GM21423 (cell line): ENCODE results near the gene CPEB3.
"Not testable (repeated sequence)": the region's sequence is repeated elsewhere in the genome, so short reads cannot be mapped to it uniquely, and the experiment has no call there.

ENCODE experiments used
- ATAC-seq: cut with Tn5 transposase; IDR thresholded peaks from one replicate; pipeline ENCODE4 v1.9.1; 2021; ENCODE audit warnings: mild to moderate bottlenecking, moderate library complexity; ENCODE audit not compliant: unreplicated experiment

Gene CPEB3

DNA sequence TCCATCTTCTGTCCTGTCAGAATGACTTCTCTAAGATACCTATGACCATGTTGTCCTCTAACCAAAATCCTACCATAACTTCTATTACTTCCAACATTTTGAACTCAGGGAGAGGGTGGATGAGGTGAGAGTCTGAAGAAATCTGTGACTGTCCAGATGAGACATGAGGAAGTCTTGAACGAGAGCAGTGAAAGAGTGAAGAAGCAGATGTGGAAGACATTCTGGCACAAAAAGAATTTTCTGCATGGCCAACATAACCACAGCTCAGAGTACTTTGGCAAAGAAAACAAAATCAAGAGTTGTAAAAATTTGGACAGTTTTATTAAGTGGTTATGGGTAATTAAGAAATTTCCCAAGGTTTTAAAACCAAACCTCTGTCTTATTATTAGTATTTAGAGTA, 141.6 kb downstream of the CPEB3 start:
- ATAC-seq = no peak

DNA sequence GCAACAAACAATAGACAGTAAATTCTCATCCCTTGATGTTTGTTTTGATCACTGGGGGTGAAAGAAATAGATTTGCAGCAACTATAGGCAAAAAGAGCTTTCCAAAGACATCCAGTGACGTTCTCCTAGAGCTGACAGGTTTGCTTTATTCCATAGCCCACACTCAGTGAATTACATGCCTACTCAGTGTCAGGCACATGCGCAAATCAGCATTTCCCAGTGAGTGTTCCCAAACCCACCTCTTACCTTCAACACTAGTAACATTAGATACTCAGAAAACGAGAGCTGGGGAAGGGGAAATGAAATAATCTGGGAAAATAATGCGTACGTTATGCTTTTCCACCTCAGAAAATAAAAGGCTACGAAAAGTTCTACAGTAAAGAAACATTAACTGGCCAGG, 144.1 kb downstream of the CPEB3 start:
- no peak for ATAC-seq

DNA sequence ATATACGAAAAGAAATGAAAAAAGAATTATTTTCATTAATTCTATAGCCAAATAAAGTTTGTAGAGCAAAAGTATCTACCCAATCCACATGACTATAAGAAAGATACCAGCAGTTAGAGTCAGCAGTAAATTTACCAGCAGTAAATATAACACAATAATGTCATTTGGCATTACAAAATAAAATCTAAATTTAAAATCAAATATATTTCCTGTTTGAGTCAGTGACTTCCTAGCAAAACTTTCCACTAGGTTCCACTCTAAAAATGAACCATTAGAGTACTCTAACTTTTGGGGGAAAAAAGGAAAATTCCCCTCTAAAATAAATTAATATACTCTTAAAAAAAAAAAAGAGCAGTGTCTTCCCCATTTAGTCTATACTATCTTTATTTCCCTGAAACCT, 144.8 kb downstream of the CPEB3 start:
- ATAC-seq = no peak

DNA sequence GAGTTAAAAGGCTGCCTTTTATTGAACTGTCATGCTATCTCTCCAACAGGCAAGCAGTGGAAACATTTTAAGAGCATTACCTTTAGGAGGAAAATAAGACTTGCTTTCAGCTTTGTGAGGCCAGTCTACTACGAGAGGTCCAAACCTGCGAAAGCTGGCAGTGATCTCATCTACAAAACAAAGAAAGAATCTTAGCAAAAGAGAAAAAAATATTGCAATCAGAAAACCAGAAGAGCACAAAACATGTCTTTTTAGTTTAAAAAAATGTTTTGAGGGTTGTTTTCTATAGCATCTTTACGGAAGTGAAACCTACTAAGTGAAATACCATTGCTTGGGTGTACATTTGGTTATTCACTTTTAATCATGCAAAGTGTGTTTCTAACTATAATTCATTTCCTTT, 147.9 kb downstream of the CPEB3 start:
- peak; percentile 68 for ATAC-seq

DNA sequence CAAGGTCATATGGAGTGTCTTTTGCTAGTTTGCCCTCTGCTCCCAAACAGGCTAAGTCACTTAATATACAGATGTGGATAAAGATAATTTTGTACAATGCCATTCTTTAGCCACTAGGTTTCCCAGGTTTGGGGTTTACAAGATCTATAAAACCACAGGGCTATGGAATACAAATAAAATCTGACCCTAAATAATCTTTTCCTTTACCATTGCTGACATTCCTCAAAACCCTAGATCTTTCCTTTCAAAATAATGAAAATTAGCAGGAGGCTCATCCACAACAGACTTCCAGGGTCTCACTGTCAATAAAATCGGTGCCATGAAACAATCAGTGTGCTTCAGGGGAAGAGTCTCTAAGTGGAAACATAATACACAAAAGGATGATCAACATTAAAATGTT, 148.4 kb downstream of the CPEB3 start:
- no peak for ATAC-seq

DNA sequence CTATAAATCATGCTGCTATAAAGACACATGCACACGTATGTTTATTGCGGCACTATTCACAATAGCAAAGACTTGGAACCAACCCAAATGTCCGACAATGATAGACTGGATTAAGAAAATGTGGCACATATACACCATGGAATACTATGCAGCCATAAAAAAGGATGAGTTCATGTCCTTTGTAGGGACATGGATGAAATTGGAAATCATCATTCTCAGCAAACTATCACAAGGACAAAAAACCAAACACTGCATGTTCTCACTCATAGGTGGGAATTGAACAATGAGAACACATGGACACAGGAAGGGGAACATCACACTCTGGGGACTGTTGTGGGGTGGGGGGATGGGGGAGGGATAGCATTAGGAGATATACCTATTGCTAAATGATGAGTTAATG, 149.7 kb downstream of the CPEB3 start:
- not testable (repeated sequence) for ATAC-seq

DNA sequence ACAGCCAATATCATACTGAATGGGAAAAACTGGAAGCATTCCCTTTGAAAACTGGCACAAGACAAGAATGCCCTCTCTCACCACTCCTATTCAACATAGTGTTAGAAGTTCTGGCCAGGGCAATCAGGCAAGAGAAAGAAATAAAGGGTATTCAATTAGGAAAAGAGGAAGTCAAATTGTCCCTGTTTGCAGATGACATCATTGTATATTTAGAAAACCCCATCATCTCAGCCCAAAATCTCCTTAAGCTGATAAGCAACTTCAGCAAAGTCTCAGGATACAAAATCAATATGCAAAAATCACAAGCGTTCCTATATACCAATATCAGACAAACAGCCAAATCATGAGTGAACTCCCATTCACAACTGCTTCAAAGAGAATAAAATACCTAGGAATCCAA, 156.8 kb downstream of the CPEB3 start:
- not testable (repeated sequence) for ATAC-seq

DNA sequence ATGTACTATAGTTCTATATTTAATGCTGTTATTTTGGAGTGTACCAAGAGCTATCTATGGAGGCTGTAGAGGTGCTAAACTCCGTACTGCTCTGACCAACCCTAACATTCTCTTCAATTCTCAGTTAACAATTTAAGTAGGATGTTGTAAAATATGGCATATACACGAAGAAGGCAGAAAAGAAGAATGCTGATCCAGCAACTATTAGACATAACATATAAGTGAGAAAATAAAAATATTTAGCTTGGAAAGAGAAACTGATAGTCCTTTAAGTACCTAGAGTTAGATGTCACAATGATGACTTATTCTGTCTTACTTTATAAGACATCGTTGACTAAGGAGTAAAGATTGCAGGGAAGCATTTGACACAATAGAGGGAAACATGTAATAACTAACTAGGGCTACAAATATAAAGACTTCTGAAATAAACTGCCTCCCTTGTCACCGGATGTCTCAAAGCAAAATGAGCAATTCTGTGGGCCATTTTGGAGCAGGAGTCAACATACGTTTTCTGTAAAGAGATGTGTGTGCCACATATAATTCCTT, 159.5 kb downstream of the CPEB3 start:
- no peak for ATAC-seq

DNA sequence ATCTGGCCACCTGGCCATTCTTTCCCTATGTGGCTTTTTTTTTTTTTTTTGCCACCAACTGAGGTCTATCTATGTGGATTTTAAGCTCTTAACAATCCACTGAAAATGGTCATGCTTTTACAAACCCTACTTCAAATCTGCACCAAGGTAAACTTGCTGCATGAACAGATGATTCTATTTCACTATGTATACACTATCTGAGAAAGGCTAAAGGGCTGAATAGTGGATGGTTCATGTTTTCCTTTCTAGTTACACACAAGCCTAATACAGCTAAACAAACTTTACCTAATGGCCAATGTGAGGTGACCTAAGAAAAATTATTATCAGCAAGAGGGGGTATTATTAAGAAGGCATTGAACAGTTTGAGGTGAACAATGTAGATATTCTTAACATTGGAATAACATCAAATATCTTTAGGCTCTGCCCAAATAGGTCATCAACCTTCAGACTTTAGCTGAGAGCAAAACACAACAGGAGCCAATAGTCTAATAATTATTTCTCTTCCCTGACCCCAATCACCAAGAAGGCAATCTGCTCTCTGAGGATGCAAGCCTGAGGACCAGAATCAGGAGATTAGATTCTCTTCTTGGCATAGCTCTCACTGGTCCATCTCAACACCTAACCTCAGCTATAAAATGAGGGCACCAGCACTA, 160.1 kb downstream of the CPEB3 start:
- no peak for ATAC-seq

DNA sequence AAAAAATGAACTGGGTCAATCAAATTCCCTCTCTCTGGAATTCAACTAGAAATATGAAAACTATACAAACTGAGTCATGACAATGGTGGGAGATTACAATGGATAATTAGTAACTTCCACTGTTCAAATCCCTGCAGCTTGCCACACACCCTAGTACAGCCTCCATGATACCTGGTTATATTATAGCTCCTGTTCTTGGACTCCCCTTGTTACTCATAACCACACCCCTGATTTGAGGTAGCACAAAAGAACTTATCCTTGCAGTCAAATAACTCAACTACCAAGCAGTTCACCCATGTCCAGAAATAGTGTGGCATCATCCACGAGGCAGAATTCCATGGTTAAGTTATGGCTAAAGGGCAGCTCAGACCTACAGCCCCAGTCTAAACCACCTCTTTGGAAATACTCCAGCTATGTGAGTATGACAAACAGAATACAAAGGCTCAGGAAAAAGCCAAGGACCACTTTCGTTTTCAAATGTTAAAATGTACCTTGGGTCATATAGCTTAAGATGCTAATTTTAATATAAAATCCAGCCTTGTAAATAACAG, 164.7 kb downstream of the CPEB3 start:
- no peak for ATAC-seq

DNA sequence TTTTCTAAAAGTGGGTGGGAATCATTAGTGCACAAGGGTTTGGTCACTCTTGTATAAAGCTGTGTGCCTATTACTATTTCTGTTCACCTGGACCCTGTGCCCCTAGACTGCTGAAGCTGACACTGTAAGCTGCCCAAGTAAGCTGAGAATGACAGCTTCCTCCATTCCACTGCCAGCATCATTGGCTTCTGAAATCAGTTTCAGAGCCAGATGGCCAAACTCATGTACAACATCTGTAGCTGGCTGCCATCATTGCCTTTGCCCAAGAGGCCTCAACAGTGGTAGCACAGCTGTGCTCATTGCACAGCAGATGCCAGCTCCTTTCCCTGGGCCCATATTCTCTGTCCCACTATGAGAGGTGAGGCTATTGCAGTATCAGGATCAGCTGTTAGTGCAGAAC, 165.7 kb downstream of the CPEB3 start:
- no peak for ATAC-seq

DNA sequence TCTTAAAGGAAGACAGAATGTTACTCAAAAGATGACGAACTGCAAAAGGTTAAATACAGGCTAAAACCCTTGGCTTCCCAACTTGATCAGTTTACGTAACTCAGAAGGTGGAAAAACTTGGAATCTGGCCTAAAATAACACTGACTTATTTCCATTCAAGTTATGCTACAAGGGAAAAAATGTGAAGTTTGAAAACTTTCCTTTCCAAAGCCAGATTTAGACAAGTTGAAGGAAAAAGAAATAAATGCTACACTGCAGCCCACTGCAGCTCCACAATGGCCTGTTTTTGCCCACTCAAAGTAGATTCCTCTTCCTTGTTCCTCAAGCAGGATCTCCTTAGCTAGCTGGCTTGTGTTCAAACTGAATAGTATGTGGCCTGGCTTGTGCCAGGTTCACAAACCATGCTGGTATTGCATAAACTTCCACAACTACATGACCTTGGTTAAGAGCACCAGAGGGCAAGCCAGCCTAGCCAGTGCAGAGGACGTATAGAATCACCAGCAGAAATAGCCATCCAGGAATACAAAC, 166.2 kb downstream of the CPEB3 start:
- no peak for ATAC-seq

DNA sequence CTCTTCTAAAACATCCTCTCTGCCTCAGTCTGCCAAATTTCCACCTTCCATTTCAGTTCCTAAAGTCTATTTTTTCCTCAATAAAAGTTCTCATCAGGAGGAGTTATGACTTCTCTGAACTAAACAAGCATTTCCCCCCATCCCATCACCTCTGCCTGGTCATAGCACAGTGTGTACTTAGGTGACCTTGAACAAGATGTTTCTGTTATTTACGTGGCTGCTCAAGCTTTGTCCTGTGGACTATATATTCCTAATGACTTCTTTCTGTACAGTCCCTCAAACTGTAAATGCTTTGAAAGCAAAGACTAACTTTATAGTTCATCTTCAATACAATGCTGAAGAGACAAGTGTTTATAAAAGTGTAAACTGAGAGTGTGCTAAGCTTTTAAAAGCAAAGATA, 166.9 kb downstream of the CPEB3 start:
- no peak for ATAC-seq

DNA sequence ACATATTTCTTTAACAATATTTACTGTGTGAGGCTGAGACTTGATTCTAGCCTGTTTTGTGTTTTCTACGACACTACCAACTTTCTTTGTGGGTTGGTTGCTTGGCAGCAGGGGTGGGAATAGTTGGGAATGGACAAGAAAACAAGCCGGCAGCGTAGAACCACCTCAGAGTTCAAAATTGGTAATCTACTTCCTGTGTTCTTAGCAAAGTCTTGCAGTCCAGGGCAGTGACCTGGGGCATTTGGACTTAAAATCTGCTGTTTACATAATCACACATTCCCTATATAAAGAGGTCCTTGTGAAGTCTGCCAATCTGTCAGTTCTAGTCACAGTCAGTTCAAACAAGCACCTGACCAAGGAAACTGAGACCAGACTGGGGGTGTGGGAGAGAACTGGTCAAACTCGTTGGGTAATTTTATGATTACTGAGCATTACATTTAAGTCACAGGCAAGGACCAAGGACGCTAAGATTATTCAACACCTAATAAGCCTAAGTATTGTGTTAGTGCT, 167.9 kb downstream of the CPEB3 start:
- no peak for ATAC-seq

DNA sequence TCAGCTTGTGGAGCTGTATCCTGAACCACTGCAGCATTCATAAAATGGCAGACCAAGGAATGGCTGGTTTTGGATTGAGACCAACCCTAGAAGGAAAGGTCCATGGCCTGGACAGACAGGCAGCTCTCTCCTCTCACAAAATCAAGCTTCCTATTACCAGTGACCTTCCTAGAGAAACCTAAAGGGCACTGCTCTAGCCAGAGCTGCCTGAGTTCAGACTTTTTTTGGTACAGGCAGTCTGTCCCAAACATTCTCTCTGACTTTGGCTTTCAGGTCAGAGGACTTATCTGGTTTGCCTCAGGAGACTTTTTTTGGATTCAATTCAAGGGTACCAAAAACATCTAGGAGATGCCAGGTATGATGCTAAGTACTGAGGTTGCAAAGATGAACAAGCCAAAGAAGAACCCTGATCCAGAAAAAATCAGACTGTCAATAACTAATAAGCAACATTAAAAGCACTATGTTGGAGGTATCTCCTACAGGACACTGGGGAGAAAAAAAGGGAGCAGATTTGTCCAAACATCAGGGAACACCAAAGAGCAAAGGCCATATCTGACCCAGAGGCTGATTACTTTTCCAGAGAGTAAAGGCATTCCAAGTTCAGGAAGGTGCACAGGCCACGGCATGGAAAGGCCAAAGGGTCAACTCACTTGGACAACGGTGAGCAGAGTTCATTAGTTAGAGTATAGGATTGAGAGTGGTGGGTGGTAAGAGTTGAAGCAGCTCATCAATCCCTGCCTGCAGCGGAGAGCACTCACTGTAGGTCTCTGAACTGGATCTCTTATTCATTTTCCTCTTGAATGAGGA, 169.0 kb downstream of the CPEB3 start:
- ATAC-seq = no peak

DNA sequence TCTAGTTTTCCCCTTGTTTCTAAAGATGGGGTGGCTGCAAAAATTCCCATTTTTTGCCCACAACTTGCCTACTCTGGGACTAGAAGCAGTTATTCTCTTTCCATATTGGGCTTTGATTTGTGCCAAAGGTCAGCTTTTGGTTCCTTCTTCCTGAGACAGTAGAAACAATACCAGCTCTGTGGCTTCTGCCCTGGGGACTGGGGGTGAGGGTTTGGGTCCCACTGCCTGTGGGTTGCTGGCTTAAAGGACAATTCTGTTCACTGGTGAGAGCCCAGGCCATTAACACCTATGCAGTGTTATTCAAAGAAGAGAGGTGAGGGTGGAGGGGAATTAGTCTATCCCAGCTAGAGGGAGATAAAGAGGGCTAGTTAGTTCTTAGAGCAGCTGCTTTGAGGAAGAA, 171.5 kb downstream of the CPEB3 start:
- no peak for ATAC-seq

DNA sequence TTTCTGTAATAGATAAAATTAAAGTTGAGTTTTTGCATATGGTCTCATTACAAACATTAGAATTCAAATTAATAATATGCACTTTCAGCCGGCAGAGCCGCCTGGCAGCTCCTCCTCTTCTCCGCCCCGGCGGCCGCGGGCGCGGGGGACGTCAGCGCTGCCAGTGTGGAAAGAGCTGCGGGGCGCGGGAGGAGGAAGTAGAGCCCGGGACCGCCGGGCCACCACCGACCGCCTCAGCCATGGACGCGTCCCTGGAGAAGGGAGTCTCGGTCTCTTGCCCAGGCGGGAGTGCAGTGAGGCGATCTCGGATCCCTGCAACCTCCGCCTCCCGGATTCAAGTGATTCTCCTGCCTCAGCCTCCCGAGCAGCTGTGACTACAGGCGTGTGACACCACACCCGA, 176.0 kb downstream of the CPEB3 start:
- ATAC-seq = not testable (repeated sequence)

DNA sequence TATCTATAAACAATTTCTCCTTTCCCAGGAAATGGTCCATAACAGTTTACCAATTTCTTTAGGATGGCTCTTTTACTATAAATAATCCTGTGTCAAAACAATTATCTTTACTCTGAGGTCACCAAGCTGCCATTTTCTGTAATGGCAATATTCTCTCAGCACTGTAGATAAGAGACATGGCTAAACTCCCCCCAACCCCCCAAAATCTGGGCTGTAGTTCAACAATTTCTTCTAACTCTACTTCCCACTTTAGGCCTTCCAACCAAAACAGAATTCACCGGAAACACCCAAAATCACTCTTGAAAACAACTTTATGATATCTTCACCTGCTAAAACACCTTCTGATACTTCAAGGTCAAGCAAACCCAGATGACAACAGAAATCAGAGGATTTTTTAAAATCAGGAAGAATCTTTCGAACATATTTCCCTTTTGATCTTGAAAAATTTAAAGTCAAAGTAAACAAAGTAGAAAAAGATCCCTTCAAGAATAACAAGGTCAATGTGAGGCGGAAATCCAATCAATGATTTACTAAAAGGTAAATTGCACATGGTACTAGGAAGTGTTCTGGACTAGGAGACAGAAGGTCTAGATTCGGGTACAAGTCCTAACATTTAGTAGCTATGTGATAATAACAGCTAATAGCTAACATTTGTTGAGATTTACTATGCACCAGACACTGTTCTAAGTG, 176.8 kb downstream of the CPEB3 start:
- ATAC-seq = no peak

DNA sequence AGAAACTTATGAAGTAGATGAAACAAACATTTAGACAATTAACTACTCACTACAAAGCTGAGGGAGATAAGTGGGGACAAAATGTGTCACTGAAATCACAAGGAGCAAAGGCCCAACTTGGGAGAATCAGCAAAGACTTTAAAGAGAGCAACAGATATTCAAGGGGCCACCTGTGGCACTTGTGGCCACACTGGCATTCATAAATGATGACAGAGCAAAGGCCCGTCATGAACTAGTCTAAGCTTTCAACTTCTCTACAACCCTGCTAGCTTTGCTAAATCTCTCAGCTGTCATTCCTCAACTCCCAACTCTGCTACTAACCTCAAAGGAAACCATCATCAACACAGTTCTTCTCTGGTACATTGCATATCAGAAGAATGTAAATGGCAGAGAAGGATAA, 178.4 kb downstream of the CPEB3 start:
- ATAC-seq = no peak

DNA sequence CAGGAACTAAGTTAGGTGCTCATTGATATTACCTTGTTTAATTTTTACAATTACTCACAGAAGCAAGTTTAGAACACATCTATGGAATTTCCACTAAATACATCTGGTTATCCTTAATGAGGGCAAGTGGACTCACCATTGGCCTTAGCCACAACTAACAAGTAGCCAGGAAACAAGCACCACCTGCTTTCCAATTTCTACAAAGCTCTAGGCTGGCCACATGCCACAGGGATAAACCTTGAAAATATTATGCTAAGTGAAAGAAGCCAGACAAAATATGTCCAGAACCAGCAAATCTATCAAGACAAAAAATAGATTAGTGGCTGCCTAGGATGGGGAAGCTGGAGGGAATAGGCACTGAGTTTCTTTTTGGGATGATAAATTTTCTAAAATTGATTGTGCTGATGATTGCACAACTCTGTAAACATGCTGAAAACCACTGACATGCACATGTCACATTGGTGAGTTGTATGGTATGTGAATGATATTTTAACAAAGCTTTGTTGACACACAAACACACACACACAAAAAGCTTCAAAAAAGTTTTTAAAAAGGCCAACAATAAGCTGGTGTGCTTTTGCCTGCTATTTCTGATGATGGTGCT, 179.4 kb downstream of the CPEB3 start:
- no peak for ATAC-seq
